ENCODE measurements around the gene GDE1. TPM values are rescaled to one million over a fixed set of nuclear protein-coding genes. Genes with fewer than 3 reads are reported as not detected.

Gene GDE1
- total RNA-seq, 3 donors from 2014 or later: 49.2 to 70.4 (median 56.7) TPM

- no peaks in the 10 kb centered on the region for H3K36me3 ChIP-seq
- no peaks in the 10 kb centered on the region for H3K27me3 ChIP-seq
- no peaks in the 10 kb centered on the region for H3K4me1 ChIP-seq
- no peak overlapping the region for H3K4me3 ChIP-seq
- no peak overlapping the region for H3K27ac ChIP-seq
- DNase-seq (ENCODE audit: low spot score in 2 of 2): no peak
- intact Hi-C loops (cut with DNase I; ENCODE audit: low total_unique reads): no loop called here
- H3K9me3 ChIP-seq: no peaks in the 10 kb centered on the region
- no peak for TF ChIP-seq POLR2AphosphoS5 (IDR thresholded peaks at IDR 0.05)
- TF ChIP-seq POLR2A (IDR thresholded peaks at IDR 0.05): no peak
- TF ChIP-seq CTCF (IDR thresholded peaks at IDR 0.05): no peak
Measured at GRCh38 chr16:19482291-19482690, 39.6 kb downstream of the GDE1 start.

GRCh38 chr16:19481769-19482168 lies 40.1 kb downstream of the GDE1 start:
- Histone ChIP-seq H3K4me3 (no peak overlapping the region), H3K9me3 (no peaks in the 10 kb centered on the region), H3K4me1 (no peaks in the 10 kb centered on the region), H3K27ac (no peak overlapping the region), H3K36me3 (no peaks in the 10 kb centered on the region), H3K27me3 (no peaks in the 10 kb centered on the region)
- TF ChIP-seq CTCF (IDR thresholded peaks at IDR 0.05) (no peak), POLR2A (IDR thresholded peaks at IDR 0.05) (no peak), POLR2AphosphoS5 (IDR thresholded peaks at IDR 0.05) (no peak)
- intact Hi-C loops (cut with DNase I; ENCODE audit: low total_unique reads): no loop called here
- DNase-seq (ENCODE audit: low spot score in 2 of 2): no peak

- TF ChIP-seq POLR2AphosphoS5 (IDR thresholded peaks at IDR 0.05): no peak
- TF ChIP-seq CTCF (IDR thresholded peaks at IDR 0.05): no peak
- no peak for TF ChIP-seq POLR2A (IDR thresholded peaks at IDR 0.05)
- Histone ChIP-seq H3K27ac (no peak overlapping the region), H3K9me3 (no peaks in the 10 kb centered on the region), H3K4me1 (no peaks in the 10 kb centered on the region), H3K4me3 (no peak overlapping the region), H3K27me3 (no peaks in the 10 kb centered on the region), H3K36me3 (no peaks in the 10 kb centered on the region)
- no peak for DNase-seq (ENCODE audit: low spot score in 2 of 2)
- intact Hi-C loops (cut with DNase I; ENCODE audit: low total_unique reads): no loop called here
Measured at GRCh38 chr16:19481296-19481695, 40.6 kb downstream of the GDE1 start.

- DNase-seq (ENCODE audit: low spot score in 2 of 2): no peak
- no peaks in the 10 kb centered on the region for H3K27me3 ChIP-seq
- intact Hi-C loops (cut with DNase I; ENCODE audit: low total_unique reads): no loop called here
- H3K9me3 ChIP-seq: no peaks in the 10 kb centered on the region
- H3K4me1 ChIP-seq: no peaks in the 10 kb centered on the region
- TF ChIP-seq POLR2AphosphoS5 (IDR thresholded peaks at IDR 0.05) (no peak), CTCF (IDR thresholded peaks at IDR 0.05) (no peak), POLR2A (IDR thresholded peaks at IDR 0.05) (no peak)
- H3K4me3 ChIP-seq: no peak overlapping the region
- H3K36me3 ChIP-seq: no peaks in the 10 kb centered on the region
- H3K27ac ChIP-seq: peak overlapping the region in 1 of 2 donors; percentile 35
Measured at GRCh38 chr16:19479302-19479721, 42.6 kb downstream of the GDE1 start.

- Histone ChIP-seq H3K36me3 (no peaks in the 10 kb centered on the region), H3K27ac (peak overlapping the region in 1 of 2 donors; percentile 23), H3K9me3 (no peaks in the 10 kb centered on the region), H3K4me1 (no peaks in the 10 kb centered on the region), H3K27me3 (no peaks in the 10 kb centered on the region), H3K4me3 (no peak overlapping the region)
- no peak for DNase-seq (ENCODE audit: low spot score in 2 of 2)
- intact Hi-C loops (cut with DNase I; ENCODE audit: low total_unique reads): no loop called here
- TF ChIP-seq POLR2AphosphoS5 (IDR thresholded peaks at IDR 0.05) (no peak), POLR2A (IDR thresholded peaks at IDR 0.05) (no peak), CTCF (IDR thresholded peaks at IDR 0.05) (no peak)
Measured at GRCh38 chr16:19478505-19478904, 43.4 kb downstream of the GDE1 start.

Data from breast epithelium (tissue), 4 donors.